ENCODE measurements around the gene KLK7. TPM values are rescaled to one million over a fixed set of nuclear protein-coding genes. Genes with fewer than 3 reads are reported as not detected.

KLK7 gene
- total and polyA plus RNA-seq, 2 of the 4 experiments (the other 2 are of a cell fraction): not detected

- Histone ChIP-seq H3K9ac (ENCODE audit: low read depth, low read length) (no peak overlapping the region), H3K27me3 (ENCODE audit: control insufficient read depth, insufficient read depth, low read length) (no peaks in the 10 kb centered on the region), H3K27ac (ENCODE audit: insufficient read depth, low read length) (no peak overlapping the region), H4K5ac (ENCODE audit: low read depth, low read length) (no peak overlapping the region), H3K14ac (replicated peaks; ENCODE audit: low read depth, low read length) (no peak overlapping the region), H4K8ac (ENCODE audit: low read depth in 2 of 2, low read length in 2 of 2) (no peak overlapping the region), H2AK5ac (ENCODE audit: low read depth, low read length) (no peak overlapping the region), H2BK15ac (ENCODE audit: low read depth, low read length) (no peak overlapping the region), H3K4me3 (ENCODE audit: insufficient read depth, low read depth, low read length) (no peak overlapping the region), H4K20me1 (ENCODE audit: insufficient read depth, low read length) (no peaks in the 10 kb centered on the region), H3K56ac (ENCODE audit: extremely low read depth, insufficient read depth, low read length) (no peak overlapping the region), H2AK9ac (replicated peaks; ENCODE audit: low read depth, low read length, poor library complexity) (no peak overlapping the region), H3K79me1 (ENCODE audit: low read depth in 1 of 2, low read length in 2 of 2) (no peaks in the 10 kb centered on the region), H2BK120ac (ENCODE audit: low read depth, low read length) (no peak overlapping the region), H3K36me3 (ENCODE audit: control insufficient read depth, insufficient read depth, low read length) (no peaks in the 10 kb centered on the region), H3K4me1 (ENCODE audit: control insufficient read depth, insufficient read depth, low read length) (no peaks in the 10 kb centered on the region), H2BK5ac (ENCODE audit: low read depth, low read length, poor library complexity, severe bottlenecking) (no peak overlapping the region), H3K18ac (ENCODE audit: low read depth, low read length) (no peak overlapping the region), H3K4ac (ENCODE audit: low read depth, low read length) (no peak overlapping the region), H2BK20ac (ENCODE audit: low read depth, low read length) (no peak overlapping the region), H3K9me3 (ENCODE audit: control insufficient read depth, insufficient read depth, low read length) (peaks cover 4% of the 10 kb centered on the region), H3K23ac (ENCODE audit: low read depth, low read length) (no peak overlapping the region), H2AFZ (replicated peaks; ENCODE audit: low read length, poor library complexity) (no peak overlapping the region), H3K9me1 (ENCODE audit: insufficient read depth, low read length) (no peaks in the 10 kb centered on the region), H3K4me2 (ENCODE audit: low read depth, low read length) (no peak overlapping the region), H4K91ac (ENCODE audit: insufficient read depth, low read depth, low read length) (no peak overlapping the region)
- in situ Hi-C loops (cut with MboI; ENCODE audit: low sequenced_read_pairs): no loop called here
- ChIA-PET POLR2A (ENCODE audit: unreplicated experiment) (interaction anchor here (0.5 kb wide), 1 partner anchor 688 kb away, joined by 4 read pairs; no protein-coding TSS in a partner anchor), CTCF (no interaction called here)
- dilution Hi-C loops (cut with HindIII; ENCODE audit: low sequenced_read_pairs, unreplicated experiment): no loop called here
- ATAC-seq (ENCODE audit: low read depth): no peak
- TF ChIP-seq CEBPB (IDR thresholded peaks at IDR 0.05; ENCODE audit: low read depth, low read length) (no peak), MAZ (IDR thresholded peaks at IDR 0.05; ENCODE audit: borderline replicate concordance, low read depth, low read length) (no peak)
- no peak for DNase-seq
- WGBS, 2 experiments (ENCODE audit: extremely low coverage in 2 of 2, insufficient read length in 1 of 2): no CpG with 5 or more reads among the region's 7 CpGs
- BruUV-seq (replicated peaks): no TSS peak
- intact Hi-C loops (cut with micrococcal nuclease): no loop called here
Observed at GRCh38 chr19:50968716-50969412, 14.9 kb downstream of the KLK7 start.
